OCI-LY3 (cell line): ENCODE measurements around the gene SPATA32.

ENCODE experiments used
- H2AFZ ChIP-seq: fragments of 200-600, 300-600 bp; shearing (Covaris generic); 2 replicates; pipeline ENCODE4 v1.6.0; 2014; ENCODE audit warnings: antibody characterized with exemption, low read depth, low read length
- H3K27ac ChIP-seq: fragments of 200-600, 300-600 bp; sonication (generic); 2 replicates; pipeline ENCODE4 v1.5.1; 2014; ENCODE audit warnings: mild to moderate bottlenecking, low read length, moderate library complexity, mixed read lengths
- H3K27me3 ChIP-seq: fragments of 200-600, 300-600 bp; sonication (generic); 2 replicates; pipeline ENCODE4 v1.6.1; 2014; ENCODE audit warnings: low read depth, low read length, mixed read lengths
- H3K36me3 ChIP-seq: fragments of 200-600, 300-600 bp; sonication (generic); replicated peaks from 2 replicates; pipeline ENCODE3; 2014; ENCODE audit warnings: low read depth, low read length, mixed read lengths
- H3K4me1 ChIP-seq: fragments of 300-600, 200-600 bp; sonication (generic); 2 replicates; pipeline ENCODE4 v1.6.1; 2014; ENCODE audit warnings: low read length, mixed read lengths
- H3K4me2 ChIP-seq: fragments of 200-600, 300-600 bp; sonication (generic); 2 replicates; pipeline ENCODE4 v1.6.1; 2014; ENCODE audit warnings: low read length, mixed read lengths
- H3K4me3 ChIP-seq: fragments of 300-600, 200-600 bp; sonication (generic); 2 replicates; pipeline ENCODE4 v1.5.1; 2014; ENCODE audit warnings: antibody characterized with exemption, mild to moderate bottlenecking, low read length, moderate library complexity
- H3K79me2 ChIP-seq: fragments of 300-600, 200-600 bp; shearing (Covaris generic); 2 replicates; pipeline ENCODE4 v1.6.1; 2014; ENCODE audit warnings: mild to moderate bottlenecking, low read length, mixed read lengths
- H3K9ac ChIP-seq: fragments of 300-600, 200-600 bp; shearing (Covaris generic); 2 replicates; pipeline ENCODE4 v1.6.0; 2014; ENCODE audit warnings: mild to moderate bottlenecking, low read length, moderate library complexity
- H3K9me3 ChIP-seq: fragments of 200-600, 300-600 bp; shearing (Covaris generic); 2 replicates; pipeline ENCODE4 v1.6.1; 2014; ENCODE audit warnings: low read length, mixed read lengths; ENCODE audit not compliant: insufficient read depth
- H4K20me1 ChIP-seq: fragments of 200-600, 300-600 bp; sonication (generic); 2 replicates; pipeline ENCODE4 v1.6.1; 2016; ENCODE audit warnings: low read length, mixed read lengths; ENCODE audit not compliant: insufficient read depth
- CTCF ChIP-seq: fragments of 200-600, 300-600 bp; sonication (generic); IDR thresholded peaks from 2 replicates; pipeline ENCODE4 v1.5.1; 2014; ENCODE audit warnings: antibody characterized with exemption, low read length, low read depth
- EZH2phosphoT487 ChIP-seq: fragments of 200-600 bp; shearing (Covaris generic); IDR thresholded peaks from 2 replicates; pipeline ENCODE4 v1.6.1; 2018; ENCODE audit warnings: antibody characterized with exemption, mixed run types, low read depth

SPATA32 gene, protein sequence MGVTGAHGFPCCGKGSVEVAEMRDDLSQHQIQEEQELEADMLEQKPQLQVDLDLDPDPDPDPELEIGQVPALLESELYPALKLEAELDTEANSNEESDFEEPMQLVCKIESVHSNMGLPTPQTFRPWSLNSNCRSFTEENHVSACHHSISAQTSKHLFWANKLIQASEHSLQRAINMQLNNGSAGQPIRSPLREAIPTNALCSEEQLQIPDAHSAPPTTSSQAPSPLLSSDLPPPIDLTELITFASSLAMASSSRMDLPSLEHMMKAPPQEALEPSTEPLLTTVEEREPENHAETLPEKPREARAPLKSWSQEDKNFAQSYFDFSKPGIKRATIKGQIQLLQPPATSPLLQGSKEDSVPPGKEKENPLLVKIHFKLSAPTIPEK

DNA sequence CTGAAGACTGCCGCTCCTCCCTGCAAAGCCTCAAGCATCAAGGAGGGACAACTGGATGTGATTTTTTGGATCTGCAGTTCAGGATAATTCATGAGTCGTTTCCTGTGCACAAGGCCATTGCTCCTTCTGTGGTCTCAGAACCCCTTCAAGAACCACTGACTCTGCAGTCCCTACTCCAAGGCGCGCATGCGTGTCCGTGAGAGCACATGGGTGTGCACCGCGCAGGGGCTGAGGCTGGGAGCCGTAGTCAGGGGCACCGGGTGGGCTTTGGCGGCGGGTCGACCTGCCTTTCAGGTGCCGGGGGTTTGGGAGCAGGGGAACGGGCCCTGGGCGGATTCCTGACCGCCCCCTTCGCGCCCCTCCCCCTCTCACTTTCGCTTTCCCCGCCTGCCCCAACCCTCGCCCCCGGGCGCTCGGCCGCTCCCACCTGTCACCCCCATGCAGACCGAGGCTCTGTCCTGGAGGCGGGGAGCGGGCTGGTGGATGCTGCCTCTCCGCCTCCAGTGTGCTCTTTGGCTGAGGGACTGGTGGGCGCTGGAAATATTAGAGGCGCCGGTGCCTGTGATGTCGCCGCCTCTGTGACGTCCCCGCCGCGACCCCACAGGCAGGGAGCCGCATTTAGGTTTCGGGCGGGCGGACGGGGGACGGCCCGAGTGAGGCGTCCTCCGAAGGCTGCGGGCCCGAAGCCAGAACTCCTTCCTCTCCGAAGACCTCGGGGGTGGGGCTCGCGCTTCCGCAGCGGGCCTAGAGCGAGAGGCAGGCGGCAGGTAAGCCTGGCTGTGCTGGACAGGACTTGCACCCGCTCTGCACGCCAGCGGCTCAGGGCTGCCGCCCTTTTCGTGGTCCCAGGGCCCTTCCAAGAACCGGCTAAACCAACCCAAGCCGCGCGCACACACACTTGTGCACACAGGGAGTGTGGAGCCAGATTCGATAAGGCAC lies at the start of gene SPATA32:
TSS of gene SPATA32 (minus strand) at position 518 of the 939 bp plus-strand sequence. CDS start at position 440, 78 bp downstream.
- H3K79me2 ChIP-seq = no peaks in the 10 kb centered on the region
- H3K36me3 ChIP-seq = peaks cover 33% of the 10 kb centered on the region
- no peaks in the 10 kb centered on the region for H3K9me3 ChIP-seq
- H3K4me2 ChIP-seq = no peak within 1 kb of the TSS
- TF ChIP-seq EZH2phosphoT487 (no peak), CTCF (no peak)
- no peaks in the 10 kb centered on the region for H3K27me3 ChIP-seq
- no peak within 1 kb of the TSS for H3K9ac ChIP-seq
- H3K4me3 ChIP-seq = no peak within 1 kb of the TSS
- no peaks in the 10 kb centered on the region for H3K4me1 ChIP-seq
- H2AFZ ChIP-seq = no peak within 1 kb of the TSS
- H3K27ac ChIP-seq = no peak within 1 kb of the TSS
- H4K20me1 ChIP-seq = no peaks in the 10 kb centered on the region; the same call in 1 of the 2 replicates

GRCh38 chr17:45311401-45311759 lies 49.5 kb upstream of the SPATA32 start:
- Histone ChIP-seq H3K4me3 (peak overlapping the region; percentile 95), H4K20me1 (peaks cover 48% of the 10 kb centered on the region), H3K79me2 (peaks cover 99% of the 10 kb centered on the region), H3K4me1 (peaks cover 78% of the 10 kb centered on the region), H3K27ac (peak overlapping the region; percentile 95), H3K27me3 (no peaks in the 10 kb centered on the region), H3K9ac (peak overlapping the region; percentile 95), H3K4me2 (peak overlapping the region; percentile 85), H3K9me3 (no peaks in the 10 kb centered on the region), H3K36me3 (peaks cover 52% of the 10 kb centered on the region), H2AFZ (no peak overlapping the region)
- TF ChIP-seq CTCF = peak; percentile 23
- no peak for TF ChIP-seq EZH2phosphoT487

DNA sequence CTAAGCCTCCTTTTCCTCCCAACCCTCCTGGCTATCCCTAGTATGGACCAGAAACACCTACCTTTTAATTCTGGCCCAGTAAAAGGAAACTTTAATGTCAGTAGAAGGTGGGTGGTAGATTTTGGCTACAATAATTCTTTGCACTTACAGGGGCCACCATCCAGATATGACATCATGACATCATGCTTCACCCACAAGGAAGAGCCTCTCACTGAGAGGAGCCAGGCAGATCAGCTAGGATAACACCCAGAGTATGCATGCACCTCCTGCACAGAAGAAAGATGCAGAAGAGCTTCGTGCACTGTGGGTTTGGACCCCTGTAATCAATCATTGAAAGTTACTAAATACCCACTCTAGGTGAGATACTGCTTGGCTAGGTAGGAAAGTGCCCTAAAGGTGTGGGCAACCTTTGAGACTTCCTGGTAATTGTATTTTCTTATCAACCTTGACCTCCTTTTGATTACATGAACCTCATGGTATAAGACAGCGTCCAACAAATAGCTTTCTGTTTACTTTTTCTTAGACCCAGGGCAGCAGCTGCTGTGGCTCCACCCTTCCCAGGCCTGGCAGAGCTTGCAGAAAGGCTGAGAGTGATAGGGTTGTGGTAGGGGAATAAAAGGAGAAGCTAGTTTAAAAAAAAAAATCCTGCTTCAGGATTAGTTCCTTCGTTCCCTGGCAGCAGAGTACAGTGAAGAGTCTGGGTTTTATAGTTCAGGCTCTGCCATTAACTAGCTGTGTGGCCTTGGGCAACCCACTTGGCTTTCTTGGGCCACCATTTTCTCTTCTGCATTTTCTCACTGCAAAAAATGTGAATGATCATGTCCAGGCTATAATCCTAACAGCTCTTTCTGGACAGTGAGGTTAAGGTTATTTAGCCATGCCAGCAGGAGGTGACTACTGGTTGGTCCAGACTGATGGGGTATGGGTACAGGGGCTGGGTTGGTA lies 48.8 kb upstream of the SPATA32 start:
- Histone ChIP-seq H3K36me3 (peaks cover 53% of the 10 kb centered on the region), H3K79me2 (peaks cover 99% of the 10 kb centered on the region), H3K9me3 (no peaks in the 10 kb centered on the region), H3K4me2 (peak overlapping the region; percentile 85), H3K4me1 (peaks cover 85% of the 10 kb centered on the region), H2AFZ (no peak overlapping the region), H3K4me3 (peak overlapping the region; percentile 95), H4K20me1 (peaks cover 55% of the 10 kb centered on the region), H3K27ac (peak overlapping the region; percentile 95), H3K27me3 (no peaks in the 10 kb centered on the region), H3K9ac (peak overlapping the region; percentile 95; the same call in 1 of the 2 replicates)
- TF ChIP-seq EZH2phosphoT487 (no peak), CTCF (no peak)
